Skeletal muscle tissue (tissue), 4 donors: ENCODE measurements around the gene ZNF776. TPM values are rescaled to one million over a fixed set of nuclear protein-coding genes. Genes with fewer than 3 reads are reported as not detected.
A peak's percentile ranks its signal among the peaks of the same experiment; 100 is the strongest.

Experiments
- H3K27ac ChIP-seq: one replicate; pipeline ENCODE4 v1.7.0; 2013; ENCODE audit warnings: mild to moderate bottlenecking, low read depth, low read length, inconsistent platforms
- H3K27me3 ChIP-seq, 3 donors: one replicate each; pipeline ENCODE4 v1.7.0; 2013; ENCODE audit warnings: low read length in 3 of 3; ENCODE audit not compliant: control insufficient read depth in 3 of 3, insufficient read depth in 3 of 3
- H3K36me3 ChIP-seq, 3 donors: one replicate each; pipeline ENCODE4 v1.7.0; 2013; ENCODE audit warnings: low read length in 3 of 3; ENCODE audit not compliant: control insufficient read depth in 3 of 3, insufficient read depth in 3 of 3
- H3K4me1 ChIP-seq, 3 donors: one replicate each; pipeline ENCODE4 v1.7.0; 2013; ENCODE audit warnings: low read length in 3 of 3, mild to moderate bottlenecking in 3 of 3; ENCODE audit not compliant: control insufficient read depth in 3 of 3, insufficient read depth in 3 of 3
- H3K4me3 ChIP-seq, 3 donors: one replicate each; pipeline ENCODE4 v1.7.0; 2013; ENCODE audit warnings: low read length in 3 of 3
- H3K9ac ChIP-seq, 3 donors: one replicate each; pipeline ENCODE4 v1.7.0; 2013; ENCODE audit warnings: low read length in 3 of 3, mild to moderate bottlenecking in 3 of 3, moderate library complexity in 2 of 3, low read depth in 1 of 3
- H3K9me3 ChIP-seq, 3 donors: one replicate each; pipeline ENCODE4 v1.7.0; 2013; ENCODE audit warnings: low read length in 3 of 3; ENCODE audit not compliant: control insufficient read depth in 3 of 3
- total RNA-seq: library from RNA; depleted of rRNA; stranded (reverse); fragments of >200 nt; gene quantifications from one replicate; pipeline ENCODE4 v1.2.3, GENCODE V29; 2014
- donor health status: Osteomylitis.

The ZNF776 gene
- total RNA-seq: 18.3 TPM

DNA sequence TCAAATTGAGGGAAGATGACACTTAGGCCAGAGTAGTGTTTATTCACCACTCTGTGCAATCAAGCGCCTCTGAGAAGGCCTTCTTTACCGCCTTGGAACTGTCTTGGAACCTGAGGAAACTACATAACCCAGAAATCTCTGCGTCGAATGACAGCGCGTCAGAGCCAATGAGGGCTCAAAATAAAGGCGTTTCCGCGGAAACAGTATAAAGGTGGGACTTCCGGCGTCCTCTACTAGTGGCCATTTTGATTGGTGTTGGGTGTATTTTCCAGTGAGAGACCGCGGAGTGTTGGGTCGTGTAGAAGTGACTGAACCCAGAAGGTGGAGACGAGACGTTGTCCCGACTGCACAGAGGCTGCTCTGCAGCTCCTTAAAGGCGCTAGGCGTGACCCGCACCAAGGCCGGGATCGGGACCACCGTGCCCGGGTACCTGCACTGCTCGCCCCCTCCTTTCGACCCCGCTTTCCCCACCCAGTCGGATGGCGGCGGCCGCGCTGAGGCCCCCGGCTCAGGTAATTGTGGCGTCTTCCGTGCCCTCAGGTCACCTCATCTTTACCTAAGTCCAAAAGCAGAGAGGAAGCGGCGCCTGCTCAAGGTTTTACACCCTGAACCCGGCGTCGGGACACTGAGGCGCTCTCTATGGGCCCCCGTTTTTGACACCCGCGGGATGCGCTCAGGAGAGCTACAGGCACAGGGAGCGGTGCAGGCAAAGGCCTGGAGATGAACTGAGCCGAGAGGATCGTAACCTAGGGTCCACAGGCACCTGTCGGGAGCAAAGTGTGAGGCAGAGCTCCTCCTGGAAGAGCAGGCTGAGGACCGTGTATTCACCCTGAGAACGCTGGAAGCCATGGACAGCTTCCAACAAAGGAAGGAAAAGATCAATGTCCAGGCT, at the start of gene ZNF776:
Gene ZNF776 (plus strand): TSS at position 236 of the 892 bp plus-strand sequence. CDS start 244 bp downstream, at position 480.
- Histone ChIP-seq H3K36me3 (peaks cover 18 to 29% (median 29%) of the 10 kb centered on the region in 3 donors), H3K27me3 (no peaks in the 10 kb centered on the region), H3K9ac (peak within 1 kb of the TSS; percentile 96 to 97 (median 97)), H3K4me3 (peak within 1 kb of the TSS; percentile 93 to 99 (median 96)), H3K27ac (peak within 1 kb of the TSS; percentile 85), H3K9me3 (peaks cover 0 to 4% (median 2%) of the 10 kb centered on the region in 3 donors), H3K4me1 (peaks cover 10 to 29% (median 13%) of the 10 kb centered on the region in 3 donors)

DNA sequence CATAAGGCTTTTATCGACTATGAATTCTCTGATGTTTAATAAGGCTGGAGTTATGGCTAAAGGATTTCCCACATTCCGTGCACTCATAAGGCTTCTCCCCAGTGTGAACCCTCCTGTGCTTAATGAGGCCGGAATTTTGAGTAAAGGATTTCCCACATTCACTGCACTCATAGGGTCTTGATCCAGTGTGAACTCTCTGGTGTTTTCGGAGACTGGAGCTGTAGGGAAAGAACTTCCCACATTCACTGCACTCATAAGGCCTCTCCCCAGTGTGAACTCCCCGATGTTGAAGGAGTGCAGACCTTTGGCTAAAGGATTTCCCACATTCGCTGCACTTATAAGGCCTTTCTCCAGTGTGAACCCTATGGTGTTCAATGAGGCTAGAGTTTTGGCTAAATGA, 45.0 kb upstream of the ZNF776 start:
- H3K4me1 ChIP-seq: peaks cover 0 to 2% (median 0%) of the 10 kb centered on the region in 3 donors
- peak overlapping the region in 1 of 3 donors; percentile 25 for H3K4me3 ChIP-seq
- no peaks in the 10 kb centered on the region for H3K27me3 ChIP-seq
- H3K27ac ChIP-seq: no peak overlapping the region
- H3K36me3 ChIP-seq: peaks cover 32 to 42% (median 41%) of the 10 kb centered on the region in 3 donors
- H3K9ac ChIP-seq: no peak overlapping the region
- peaks cover 3 to 27% (median 6%) of the 10 kb centered on the region in 3 donors for H3K9me3 ChIP-seq

DNA sequence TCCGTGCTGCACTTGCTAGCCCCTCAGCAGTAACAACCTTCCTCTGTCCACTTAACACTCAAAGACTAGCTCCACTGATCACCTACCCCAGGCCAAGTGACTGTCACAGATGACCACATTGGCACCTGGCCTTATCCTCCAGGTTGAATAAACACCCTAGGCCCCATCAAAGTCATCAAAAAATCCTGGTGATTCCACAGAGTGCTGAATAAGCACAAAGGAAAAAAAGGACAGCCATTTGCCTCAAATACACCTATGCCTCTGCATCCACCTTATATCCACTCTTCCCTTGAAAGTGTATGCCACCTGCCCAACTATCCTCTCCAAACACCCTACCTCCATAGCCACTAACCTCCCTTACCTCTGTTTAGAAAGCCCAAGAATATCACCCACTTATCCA, 40.3 kb upstream of the ZNF776 start:
- Histone ChIP-seq H3K27me3 (no peaks in the 10 kb centered on the region), H3K4me3 (peak overlapping the region in 1 of 3 donors; percentile 23), H3K9me3 (peaks cover 0 to 18% (median 3%) of the 10 kb centered on the region in 3 donors), H3K4me1 (peaks cover 11 to 16% (median 12%) of the 10 kb centered on the region in 3 donors), H3K9ac (no peak overlapping the region), H3K27ac (no peak overlapping the region), H3K36me3 (peaks cover 20 to 24% (median 24%) of the 10 kb centered on the region in 3 donors)

DNA sequence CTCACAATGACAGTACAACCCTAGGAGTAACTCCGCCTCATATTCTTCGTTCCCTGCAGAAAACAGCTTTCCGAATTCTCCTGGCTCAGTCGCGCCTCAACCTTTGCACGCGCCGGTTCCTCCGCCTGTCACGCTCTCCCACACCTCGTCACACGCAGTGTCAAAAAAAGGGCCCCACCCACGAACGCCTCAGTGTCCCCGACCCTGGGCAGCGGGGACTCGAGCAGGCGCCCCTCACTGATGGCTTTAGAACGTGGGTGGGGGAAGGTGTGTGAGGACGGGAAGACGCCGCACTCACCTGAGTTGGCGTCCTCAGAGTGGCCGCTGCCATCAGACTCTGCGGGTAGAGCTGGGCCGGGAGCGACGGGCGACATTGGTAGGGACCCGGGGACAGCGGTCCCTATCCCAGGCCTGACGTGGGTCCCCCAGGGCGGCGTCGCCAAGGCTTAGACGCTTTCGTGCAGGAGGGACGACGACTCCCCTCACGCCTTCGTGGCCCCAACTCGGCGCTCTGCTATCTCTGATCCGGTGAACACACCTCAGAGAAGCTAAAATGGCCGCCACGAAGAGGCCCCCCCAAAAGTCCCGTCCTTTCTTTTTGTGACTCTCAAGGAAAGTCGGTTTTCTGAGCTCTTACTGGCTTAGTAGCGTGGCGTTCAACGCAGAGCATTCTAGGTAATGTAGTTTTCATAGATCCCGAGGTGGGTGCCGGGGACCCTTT, 37.8 kb upstream of the ZNF776 start, which contains the start of gene ZNF154:
Gene ZNF154 (minus strand): TSS at position 564 of the 721 bp plus-strand sequence. CDS start 233 bp downstream, at position 331.
- Histone ChIP-seq H3K4me3 (peak within 1 kb of the TSS; percentile 81 to 86 (median 83)), H3K4me1 (peaks cover 11 to 16% (median 12%) of the 10 kb centered on the region in 3 donors), H3K27ac (peak within 1 kb of the TSS; percentile 80), H3K27me3 (no peaks in the 10 kb centered on the region), H3K36me3 (peaks cover 7 to 10% (median 8%) of the 10 kb centered on the region in 3 donors), H3K9me3 (peaks cover 0 to 7% (median 0%) of the 10 kb centered on the region in 3 donors), H3K9ac (peak within 1 kb of the TSS; percentile 75 to 91 (median 84))

DNA sequence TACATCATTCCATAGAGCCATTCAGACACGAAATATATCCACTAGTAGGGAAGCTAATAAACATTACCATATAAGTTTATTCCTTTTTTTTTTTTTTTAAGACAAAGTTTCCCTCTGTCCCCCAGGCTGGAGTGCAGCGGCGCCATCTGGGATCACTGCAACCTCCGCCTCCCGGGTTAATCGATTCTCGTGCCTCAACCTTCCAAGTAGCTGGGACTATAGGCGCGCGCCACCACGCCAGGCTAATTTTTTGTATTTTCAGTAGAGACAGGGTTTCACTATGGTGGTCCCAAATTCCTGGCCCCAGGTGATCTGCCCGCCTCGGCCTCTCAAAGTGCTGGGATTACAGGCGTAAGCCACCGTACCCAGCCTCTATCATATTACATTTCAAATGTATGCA, 37.0 kb upstream of the ZNF776 start:
- Histone ChIP-seq H3K9ac (no peak overlapping the region), H3K4me1 (peaks cover 11 to 16% (median 12%) of the 10 kb centered on the region in 3 donors), H3K9me3 (peaks cover 0 to 2% (median 2%) of the 10 kb centered on the region in 3 donors), H3K4me3 (peak overlapping the region; percentile 81 to 86 (median 83)), H3K27me3 (no peaks in the 10 kb centered on the region), H3K36me3 (peaks cover 9 to 12% (median 9%) of the 10 kb centered on the region in 3 donors), H3K27ac (peak overlapping the region; percentile 80)

DNA sequence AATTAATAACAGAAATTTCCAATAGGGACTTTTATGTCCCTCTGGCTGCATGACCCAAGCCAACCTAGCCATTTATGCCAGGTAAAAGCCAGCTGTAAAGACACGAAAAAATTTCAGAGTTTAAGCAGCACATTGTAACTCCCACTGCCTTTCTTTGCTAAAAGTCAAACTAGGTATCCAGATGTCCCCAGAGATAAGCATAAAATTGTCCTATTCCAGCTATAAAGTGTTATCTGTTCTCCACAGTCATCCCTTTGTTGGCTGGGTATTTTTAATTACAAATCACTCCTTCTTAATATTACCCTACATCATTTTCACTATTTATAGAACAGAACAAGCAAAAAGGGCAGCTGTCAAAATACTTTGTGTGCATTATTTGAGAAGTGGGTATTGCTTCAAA, 34.4 kb upstream of the ZNF776 start:
- Histone ChIP-seq H3K36me3 (peaks cover 6 to 8% (median 8%) of the 10 kb centered on the region in 3 donors), H3K4me3 (no peak overlapping the region), H3K27ac (no peak overlapping the region), H3K9ac (no peak overlapping the region), H3K4me1 (peaks cover 9 to 16% (median 10%) of the 10 kb centered on the region in 3 donors), H3K9me3 (peaks cover 0 to 8% (median 4%) of the 10 kb centered on the region in 3 donors), H3K27me3 (no peaks in the 10 kb centered on the region)

DNA sequence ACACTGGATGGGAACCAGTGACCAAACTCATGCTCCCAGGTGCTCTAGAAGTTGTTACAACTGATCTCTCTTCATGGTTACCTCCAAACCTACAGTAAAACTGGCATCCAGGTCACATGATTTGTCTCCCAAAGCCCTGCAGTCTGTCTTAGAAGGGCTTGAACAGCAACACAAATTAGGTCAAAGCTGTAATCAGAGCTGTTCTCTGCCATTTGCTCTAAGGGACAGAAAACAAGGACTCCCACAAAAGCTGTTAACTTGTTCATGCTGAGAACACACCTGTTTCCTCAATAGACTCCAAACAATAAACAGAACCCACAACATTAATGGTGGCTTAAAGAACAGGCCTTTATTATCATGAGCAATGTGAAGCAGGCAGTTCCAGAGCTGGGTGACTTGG, 27.2 kb upstream of the ZNF776 start:
- H3K9ac ChIP-seq: no peak overlapping the region
- peaks cover 31 to 48% (median 46%) of the 10 kb centered on the region in 3 donors for H3K36me3 ChIP-seq
- no peaks in the 10 kb centered on the region for H3K27me3 ChIP-seq
- H3K27ac ChIP-seq: no peak overlapping the region
- peaks cover 10 to 40% (median 23%) of the 10 kb centered on the region in 3 donors for H3K9me3 ChIP-seq
- no peak overlapping the region for H3K4me3 ChIP-seq
- H3K4me1 ChIP-seq: no peaks in the 10 kb centered on the region

DNA sequence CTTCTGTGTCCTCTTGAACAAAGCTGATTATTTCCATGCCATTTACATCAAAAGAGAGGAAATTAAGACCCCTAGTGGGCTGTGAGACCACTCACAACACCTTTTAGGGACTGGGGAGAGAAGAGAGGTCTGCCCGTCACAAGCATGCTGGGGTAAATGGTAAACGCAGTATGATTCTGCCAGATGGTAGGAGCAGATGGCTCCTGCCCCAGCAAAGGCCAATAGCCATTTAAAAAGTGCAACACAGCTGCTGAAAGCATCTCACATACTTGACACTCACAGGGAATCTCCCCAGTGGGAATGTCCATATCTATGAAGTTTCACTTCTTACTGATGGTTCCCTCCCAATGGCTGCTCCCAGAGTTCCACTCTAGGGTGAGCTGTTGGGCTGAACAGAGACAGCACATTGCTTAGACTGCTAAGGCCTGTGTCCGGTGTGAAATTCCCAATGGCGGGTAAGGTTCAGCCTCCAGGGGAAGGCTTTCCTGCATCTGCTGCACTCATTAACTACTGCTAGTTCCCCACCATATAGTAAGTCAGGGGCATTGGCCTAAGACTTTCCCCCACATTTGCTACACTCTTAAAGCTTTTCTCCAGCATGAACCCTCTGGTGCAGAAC, 26.6 kb upstream of the ZNF776 start:
- Histone ChIP-seq H3K27ac (no peak overlapping the region), H3K4me1 (no peaks in the 10 kb centered on the region), H3K4me3 (peak overlapping the region in 1 of 3 donors; percentile 9), H3K9me3 (peaks cover 10 to 40% (median 20%) of the 10 kb centered on the region in 3 donors), H3K27me3 (no peaks in the 10 kb centered on the region), H3K36me3 (peaks cover 29 to 47% (median 46%) of the 10 kb centered on the region in 3 donors), H3K9ac (no peak overlapping the region)

DNA sequence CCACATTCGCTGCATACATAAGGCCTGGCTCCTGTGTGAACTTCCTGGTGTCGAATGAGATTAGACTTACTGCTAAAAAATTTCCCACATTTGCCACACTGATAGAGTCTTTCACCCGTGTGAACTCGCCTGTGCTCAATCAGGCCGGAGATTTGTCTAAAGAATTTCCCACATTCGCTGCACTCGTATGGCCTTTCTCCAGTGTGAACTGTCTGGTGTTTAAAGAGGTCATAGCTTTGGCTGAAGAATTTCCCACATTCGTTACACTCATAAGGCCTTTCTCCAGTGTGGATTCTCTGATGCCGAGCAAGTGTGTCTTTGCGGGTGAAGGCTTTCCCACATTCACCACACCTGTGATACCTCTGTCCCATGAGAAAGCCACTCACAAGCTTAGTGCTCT, 25.7 kb upstream of the ZNF776 start:
- no peaks in the 10 kb centered on the region for H3K4me1 ChIP-seq
- H3K4me3 ChIP-seq: peak overlapping the region in 2 of 3 donors; percentile 9 to 23
- H3K9me3 ChIP-seq: peaks cover 10 to 38% (median 19%) of the 10 kb centered on the region in 3 donors
- no peak overlapping the region for H3K27ac ChIP-seq
- peaks cover 29 to 47% (median 46%) of the 10 kb centered on the region in 3 donors for H3K36me3 ChIP-seq
- H3K9ac ChIP-seq: no peak overlapping the region
- no peaks in the 10 kb centered on the region for H3K27me3 ChIP-seq
